PC-3 (cell line): ENCODE measurements around the gene TXN2. TPM values are rescaled to one million over a fixed set of nuclear protein-coding genes. Genes with fewer than 3 reads are reported as not detected.

Experiments
- ATAC-seq: fragments of 200-7000 bp; cut with Tn5 transposase; 2 replicates; pipeline ENCODE4 v1.9.1; 2020; ENCODE audit warnings: mild to moderate bottlenecking, moderate library complexity
- BruUV-seq: library from RNA; stranded (reverse); fragments of 400-500 nt; replicated peaks from 2 replicates; lab custom pipeline; 2021; lab: Mats Ljungman, UMichigan
- CTCF ChIA-PET: fragments of 300-600 bp; sonication (Branson Sonifier 250); formaldehyde crosslinking; loops from one replicate; lab custom pipeline; 2022; ENCODE audit warnings: antibody characterized with exemption; lab: Charles Lee
- POLR2A ChIA-PET: fragments of 300-600 bp; sonication (Branson Sonifier 250); formaldehyde crosslinking; loops from one replicate; lab custom pipeline; 2022; ENCODE audit warnings: antibody characterized with exemption; ENCODE audit not compliant: unreplicated experiment; lab: Charles Lee
- DNase-seq: peaks from one replicate; pipeline ENCODE4 v3.0.0-alpha.2; 2015
- H2AFZ ChIP-seq: fragments of 300-600 bp; sonication (generic); 2 replicates; pipeline ENCODE4 v1.6.0; 2016; ENCODE audit warnings: antibody characterized with exemption, low read length
- H3F3A ChIP-seq: fragments of 300-600 bp; sonication (generic); one replicate; pipeline ENCODE4 v1.6.0; 2017; ENCODE audit warnings: antibody characterized with exemption, low read length, control low read depth, mild to moderate bottlenecking; ENCODE audit not compliant: unreplicated experiment
- H3K27ac ChIP-seq: fragments of 300-600 bp; sonication (generic); 2 replicates; pipeline ENCODE4 v1.5.1; 2016; ENCODE audit warnings: mild to moderate bottlenecking, low read length
- H3K27me3 ChIP-seq: fragments of 300-600 bp; sonication (generic); 2 replicates; pipeline ENCODE4 v1.6.1; 2016; ENCODE audit warnings: low read length, mixed read lengths
- H3K36me3 ChIP-seq: fragments of 300-600 bp; sonication (generic); 2 replicates; pipeline ENCODE4 v1.6.1; 2016; ENCODE audit warnings: low read depth, mixed run types, low read length, mixed read lengths
- H3K4me1 ChIP-seq: fragments of 300-600 bp; sonication (generic); 2 replicates; pipeline ENCODE4 v1.5.1; 2016; ENCODE audit warnings: low read length; ENCODE audit not compliant: insufficient read depth
- H3K4me2 ChIP-seq: fragments of 300-600 bp; sonication (generic); 2 replicates; pipeline ENCODE4 v1.6.0; 2016; ENCODE audit warnings: low read length
- H3K4me3 ChIP-seq: fragments of 300-600 bp; sonication (generic); 2 replicates; pipeline ENCODE4 v1.5.1; 2016; ENCODE audit warnings: mild to moderate bottlenecking, low read length, mixed read lengths
- H3K79me2 ChIP-seq: fragments of 300-600 bp; sonication (generic); 2 replicates; pipeline ENCODE4 v1.6.1; 2017; ENCODE audit warnings: low read length, mixed read lengths
- H3K9ac ChIP-seq: fragments of 300-600 bp; sonication (generic); 2 replicates; pipeline ENCODE4 v1.6.0; 2016; ENCODE audit warnings: mild to moderate bottlenecking, low read length
- H3K9me2 ChIP-seq: fragments of 300-600 bp; sonication (generic); replicated peaks from 2 replicates; pipeline ENCODE4 v1.6.1; 2016; ENCODE audit warnings: mixed run types, low read length, mixed read lengths
- H3K9me3 ChIP-seq: fragments of 300-600 bp; sonication (generic); 2 replicates; pipeline ENCODE4 v1.6.1; 2016; ENCODE audit warnings: low read length, mixed read lengths
- H4K20me1 ChIP-seq: fragments of 300-600 bp; sonication (generic); 2 replicates; pipeline ENCODE4 v1.6.1; 2016; ENCODE audit warnings: low read length, mixed read lengths
- EZH2 ChIP-seq: fragments of 300-600 bp; sonication (generic); IDR thresholded peaks from one replicate; pipeline ENCODE4 v1.6.1; 2017; ENCODE audit warnings: antibody characterized with exemption, mild to moderate bottlenecking, low read length; ENCODE audit not compliant: unreplicated experiment
- EZH2phosphoT487 ChIP-seq: fragments of 300-600 bp; sonication (generic); IDR thresholded peaks from 2 replicates; pipeline ENCODE4 v1.6.1; 2018; ENCODE audit warnings: mild to moderate bottlenecking, antibody characterized with exemption, low read length, borderline replicate concordance
- intact Hi-C: fragments of 100-400 bp; cut with micrococcal nuclease; formaldehyde crosslinking; loops from 2 replicates; pipeline ENCODE4 v1.9.0; 2023
- total RNA-seq: library from RNA; depleted of rRNA; stranded (reverse); fragments of >200 nt; gene quantifications from 2 replicates; pipeline ENCODE4 v1.2.3, GENCODE V29; 2014
- TF ChIP-seq, protein P1 (sequence below): fragments of 300-600 bp; sonication (generic); conservative IDR thresholded peaks from 2 replicates; pipeline ENCODE4 v1.5.1; 2017; ENCODE audit warnings: antibody characterized with exemption, low read depth, mild to moderate bottlenecking, low read length

TXN2 gene
- total RNA-seq, 1 experiment from 2014 or later = 49.6 TPM

DNA sequence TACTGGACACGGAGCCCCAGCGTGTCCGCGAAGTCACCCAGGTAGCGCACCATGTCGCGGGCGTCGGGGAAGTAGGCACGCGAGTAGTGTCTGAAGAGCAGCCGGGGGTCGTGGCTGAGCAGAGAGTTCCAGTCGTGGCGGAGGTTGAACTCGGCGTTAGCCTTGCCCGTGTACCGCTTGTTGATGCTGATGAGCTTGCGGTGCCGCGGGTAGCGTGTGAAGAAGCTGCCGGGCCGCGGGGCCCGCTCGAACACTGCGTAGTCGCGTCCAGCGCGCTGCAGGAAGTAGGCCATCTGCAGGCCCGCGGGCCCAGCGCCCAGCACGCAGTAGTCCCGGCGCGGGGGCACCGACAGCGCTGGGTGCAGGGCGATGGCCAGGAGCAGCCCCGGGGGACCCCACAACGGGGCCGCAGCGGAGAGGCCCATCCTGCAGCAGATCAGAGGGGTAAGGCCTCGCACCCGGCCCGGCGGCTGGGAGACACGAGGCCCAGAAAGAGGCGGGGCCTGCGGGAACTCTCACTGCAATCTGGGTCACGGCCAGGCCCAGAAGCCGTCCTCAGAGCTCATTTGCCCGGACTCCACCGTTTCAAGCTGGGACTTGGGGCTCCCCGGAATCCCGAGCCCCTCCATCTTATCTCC is 24.7 kb upstream of the TXN2 start:
- peaks cover 9% of the 10 kb centered on the region for H3K36me3 ChIP-seq
- H3K9me2 ChIP-seq = no peaks in the 10 kb centered on the region
- no peak overlapping the region for H3K4me3 ChIP-seq
- H2AFZ ChIP-seq = no peak overlapping the region
- intact Hi-C loops = no loop called here
- H3K9ac ChIP-seq = no peak overlapping the region
- no peak overlapping the region for H3K4me2 ChIP-seq
- H3F3A ChIP-seq = peaks cover 3% of the 10 kb centered on the region
- no peak for ATAC-seq
- H3K4me1 ChIP-seq = peaks cover 9% of the 10 kb centered on the region; the same call in 1 of the 2 replicates
- TF ChIP-seq EZH2phosphoT487 = no peak
- TF ChIP-seq, protein P1, sequence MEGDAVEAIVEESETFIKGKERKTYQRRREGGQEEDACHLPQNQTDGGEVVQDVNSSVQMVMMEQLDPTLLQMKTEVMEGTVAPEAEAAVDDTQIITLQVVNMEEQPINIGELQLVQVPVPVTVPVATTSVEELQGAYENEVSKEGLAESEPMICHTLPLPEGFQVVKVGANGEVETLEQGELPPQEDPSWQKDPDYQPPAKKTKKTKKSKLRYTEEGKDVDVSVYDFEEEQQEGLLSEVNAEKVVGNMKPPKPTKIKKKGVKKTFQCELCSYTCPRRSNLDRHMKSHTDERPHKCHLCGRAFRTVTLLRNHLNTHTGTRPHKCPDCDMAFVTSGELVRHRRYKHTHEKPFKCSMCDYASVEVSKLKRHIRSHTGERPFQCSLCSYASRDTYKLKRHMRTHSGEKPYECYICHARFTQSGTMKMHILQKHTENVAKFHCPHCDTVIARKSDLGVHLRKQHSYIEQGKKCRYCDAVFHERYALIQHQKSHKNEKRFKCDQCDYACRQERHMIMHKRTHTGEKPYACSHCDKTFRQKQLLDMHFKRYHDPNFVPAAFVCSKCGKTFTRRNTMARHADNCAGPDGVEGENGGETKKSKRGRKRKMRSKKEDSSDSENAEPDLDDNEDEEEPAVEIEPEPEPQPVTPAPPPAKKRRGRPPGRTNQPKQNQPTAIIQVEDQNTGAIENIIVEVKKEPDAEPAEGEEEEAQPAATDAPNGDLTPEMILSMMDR = no peak
- TF ChIP-seq EZH2 = no peak
- ChIA-PET CTCF (no interaction called here), POLR2A (no interaction called here)
- BruUV-seq = no TSS peak
- H3K9me3 ChIP-seq = no peaks in the 10 kb centered on the region
- no peak for DNase-seq
- no peak overlapping the region for H3K27ac ChIP-seq
- 0 out of 2 replicates have a peak, but pooled peaks cover under 1% of the 10 kb centered on the region for H4K20me1 ChIP-seq
- no peaks in the 10 kb centered on the region for H3K79me2 ChIP-seq
- H3K27me3 ChIP-seq = no peaks in the 10 kb centered on the region

DNA sequence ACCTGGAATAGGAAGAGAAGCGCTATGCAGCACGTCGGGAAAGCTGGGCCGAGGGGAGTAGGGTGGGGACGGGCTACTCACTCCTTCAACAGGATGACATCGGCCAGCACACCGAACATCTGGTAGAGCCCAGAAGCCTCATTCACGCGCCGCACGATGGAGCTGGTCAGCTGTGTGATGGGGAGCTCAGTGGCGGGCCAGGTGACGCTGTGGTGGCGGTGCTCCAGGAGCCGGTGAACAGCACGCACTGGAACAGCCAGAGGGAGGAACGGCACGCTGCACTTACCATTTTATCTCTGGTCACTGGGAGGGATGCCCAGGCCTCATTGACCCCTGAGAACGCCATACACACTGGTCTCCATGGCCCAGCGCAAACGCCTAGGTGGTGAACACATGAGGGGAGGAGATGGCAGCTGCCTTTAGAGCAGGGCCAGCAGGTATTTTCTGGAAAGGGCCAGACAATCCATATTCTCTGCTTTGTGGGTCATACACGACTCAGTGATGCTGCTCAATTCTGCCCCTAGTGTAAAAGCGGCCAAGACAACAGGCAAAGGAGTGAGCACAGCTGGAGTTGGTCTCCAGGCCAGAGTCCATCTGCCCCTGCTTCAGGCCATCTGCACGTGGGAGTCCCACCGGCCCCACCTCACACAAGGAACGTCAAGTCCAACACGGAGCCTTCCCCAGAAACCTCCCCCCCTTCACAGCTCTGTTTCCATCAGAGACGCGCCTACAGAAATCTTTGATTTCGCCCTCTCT is 16.6 kb upstream of the TXN2 start:
- H3K27ac ChIP-seq = no peak overlapping the region
- H3K9me2 ChIP-seq = no peaks in the 10 kb centered on the region
- H3K9ac ChIP-seq = no peak overlapping the region
- POLR2A ChIA-PET = no interaction called here
- TF ChIP-seq EZH2 (no peak), EZH2phosphoT487 (no peak)
- TF ChIP-seq, protein P1 = no peak; the same call in 1 of the 2 replicates
- no peak overlapping the region for H2AFZ ChIP-seq
- intact Hi-C loops = no loop called here
- H3F3A ChIP-seq = no peaks in the 10 kb centered on the region
- ATAC-seq (no peak), DNase-seq (no peak)
- no peaks in the 10 kb centered on the region for H3K36me3 ChIP-seq
- no peaks in the 10 kb centered on the region for H3K9me3 ChIP-seq
- H3K27me3 ChIP-seq = no peaks in the 10 kb centered on the region
- H3K79me2 ChIP-seq = no peaks in the 10 kb centered on the region
- no TSS peak for BruUV-seq
- CTCF ChIA-PET = no interaction called here
- no peaks in the 10 kb centered on the region for H3K4me1 ChIP-seq
- no peaks in the 10 kb centered on the region for H4K20me1 ChIP-seq
- H3K4me2 ChIP-seq = no peak overlapping the region
- H3K4me3 ChIP-seq = no peak overlapping the region

DNA sequence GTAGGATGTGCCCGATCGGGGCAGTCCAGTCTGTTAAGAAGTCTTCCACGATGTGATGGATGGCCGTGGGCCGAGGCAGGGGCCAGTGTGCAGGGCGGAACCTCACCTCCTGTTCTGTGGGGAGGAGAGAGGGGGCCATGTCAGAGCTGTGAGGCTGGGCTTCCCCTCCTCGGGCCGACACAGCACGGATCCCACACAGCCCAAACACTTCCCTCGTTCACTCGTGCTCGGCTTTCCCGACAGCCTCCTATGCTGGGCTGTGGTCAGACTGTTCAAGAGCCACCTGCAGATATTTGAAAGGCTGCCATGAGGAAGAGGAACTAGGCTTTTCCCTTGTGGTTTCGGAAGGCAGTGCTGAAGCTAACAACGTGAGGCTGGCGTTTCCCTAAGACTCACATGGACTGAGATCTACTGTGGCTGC is 12.3 kb upstream of the TXN2 start:
- TF ChIP-seq EZH2 (no peak), EZH2phosphoT487 (no peak)
- TF ChIP-seq, protein P1 = no peak
- intact Hi-C loops = no loop called here
- H3K9me2 ChIP-seq = no peaks in the 10 kb centered on the region
- H3K4me2 ChIP-seq = no peak overlapping the region
- no peaks in the 10 kb centered on the region for H3K79me2 ChIP-seq
- CTCF ChIA-PET = no interaction called here
- BruUV-seq = no TSS peak
- no peak for DNase-seq
- no peaks in the 10 kb centered on the region for H3K36me3 ChIP-seq
- POLR2A ChIA-PET = interaction anchor here (0.6 kb wide), 1 partner anchor 1164 kb away, joined by 6 read pairs; no protein-coding TSS in a partner anchor
- H3K9me3 ChIP-seq = no peaks in the 10 kb centered on the region
- H3K27me3 ChIP-seq = no peaks in the 10 kb centered on the region
- H3K27ac ChIP-seq = no peak overlapping the region
- H3K4me3 ChIP-seq = no peak overlapping the region
- H2AFZ ChIP-seq = no peak overlapping the region
- no peak overlapping the region for H3K9ac ChIP-seq
- H4K20me1 ChIP-seq = no peaks in the 10 kb centered on the region
- ATAC-seq = no peak
- H3K4me1 ChIP-seq = no peaks in the 10 kb centered on the region
- no peaks in the 10 kb centered on the region for H3F3A ChIP-seq
